Activated CD4-positive, alpha-beta T cell treated with anti-CD3 and anti-CD28 coated beads, Interleukin-2, amount 50 U/mL, for 24 hours (primary cell): ENCODE results near the gene UBQLN2.
A peak's percentile ranks its signal among the peaks of the same experiment; 100 is the strongest.
"Not testable (repeated sequence)": the region's sequence is repeated elsewhere in the genome, so short reads cannot be mapped to it uniquely, and the experiment has no call there.

ENCODE experiments used
- DNase-seq, 2 donors: peaks; one replicate each; pipeline ENCODE4 v3.0.0-alpha.2; 2020; ENCODE audit warnings: low read depth in 1 of 2, low spot score in 1 of 2

UBQLN2 gene

DNA sequence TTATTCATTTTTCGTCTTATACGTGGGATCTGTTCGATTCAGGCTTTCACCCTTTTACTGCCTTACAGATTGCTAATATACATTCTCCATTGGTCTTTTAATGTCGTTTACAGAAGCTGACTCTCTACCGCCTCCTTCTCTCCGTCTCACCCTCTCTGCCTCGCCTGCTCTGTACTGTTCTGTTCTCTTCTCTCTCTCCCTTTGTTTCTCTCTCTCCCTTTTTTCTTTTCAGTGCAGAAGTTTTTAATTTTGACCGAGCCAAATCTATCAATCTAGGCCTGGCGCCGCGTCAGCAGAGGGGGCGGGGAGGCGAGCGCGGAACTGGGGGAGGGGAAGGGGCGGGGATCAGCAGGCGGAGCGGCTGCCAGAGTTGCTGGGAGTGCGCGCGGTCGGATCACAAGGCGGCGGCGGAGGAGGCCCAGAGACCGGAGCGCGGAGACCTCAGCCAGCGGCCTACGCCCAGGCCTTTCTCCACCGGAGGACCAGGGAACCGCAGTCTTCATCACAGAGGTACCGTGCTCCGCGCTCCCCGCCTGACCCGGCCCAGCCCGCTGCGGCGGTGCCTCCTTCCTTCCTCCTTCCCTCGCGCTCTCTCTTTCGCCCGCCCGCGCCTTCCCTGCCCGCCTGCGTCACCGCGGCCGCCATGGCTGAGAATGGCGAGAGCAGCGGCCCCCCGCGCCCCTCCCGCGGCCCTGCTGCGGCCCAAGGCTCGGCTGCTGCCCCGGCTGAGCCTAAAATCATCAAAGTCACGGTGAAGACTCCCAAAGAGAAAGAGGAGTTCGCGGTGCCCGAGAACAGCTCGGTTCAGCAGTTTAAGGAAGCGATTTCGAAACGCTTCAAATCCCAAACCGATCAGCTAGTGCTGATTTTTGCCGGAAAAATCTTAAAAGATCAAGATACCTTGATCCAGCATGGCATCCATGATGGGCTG lies at the start of gene UBQLN2:
Gene UBQLN2, plus strand, starts transcription at position 397 of the 931 bp plus-strand sequence. Its CDS starts 247 bp downstream, at position 644.
- DNase-seq = peak; percentile 52 to 68

DNA sequence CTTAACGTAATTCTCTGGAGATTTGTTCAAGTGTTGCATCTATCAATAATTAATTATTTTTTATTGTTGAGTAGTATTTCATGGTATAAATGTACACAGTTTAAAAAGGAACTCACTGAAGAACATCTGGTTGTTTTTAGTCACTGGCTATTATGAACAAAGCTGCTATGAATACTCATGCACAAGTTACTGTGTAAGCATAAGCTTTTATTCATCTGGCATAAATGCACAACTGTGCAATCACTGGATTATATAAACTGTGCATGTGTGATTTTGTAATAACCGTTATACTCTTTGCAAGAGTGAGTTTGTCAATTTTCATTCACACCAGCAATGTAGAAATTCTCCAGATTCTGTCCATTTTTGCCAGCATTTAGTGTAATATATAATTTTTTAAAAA lies 43.8 kb upstream of the UBQLN2 start:
- DNase-seq = no peak

DNA sequence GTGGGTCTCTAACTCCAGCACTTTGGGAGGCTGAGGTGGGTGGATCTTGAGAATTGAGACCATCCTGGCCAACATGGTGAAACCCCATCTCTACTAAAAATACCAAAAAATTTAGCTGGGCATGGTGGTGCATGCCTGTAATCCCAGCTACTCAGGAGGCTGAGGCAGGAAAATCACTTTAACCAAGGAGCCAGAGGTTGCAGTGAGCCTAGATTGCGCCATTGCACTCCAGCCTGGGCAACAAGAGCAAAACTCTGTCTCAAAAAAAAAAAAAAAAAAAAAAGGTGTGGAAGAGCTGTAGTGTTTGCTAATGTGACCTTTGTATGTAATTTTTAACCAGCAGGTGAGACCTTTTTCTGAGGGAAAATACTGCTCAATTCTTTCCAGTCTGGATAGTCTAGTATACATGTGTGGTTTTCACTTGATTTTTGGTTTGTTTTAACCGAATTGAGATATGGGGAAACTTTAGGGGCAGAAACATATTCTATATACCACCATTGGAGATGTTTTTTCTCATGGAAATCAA lies 33.9 kb upstream of the UBQLN2 start:
- not testable (repeated sequence) for DNase-seq

DNA sequence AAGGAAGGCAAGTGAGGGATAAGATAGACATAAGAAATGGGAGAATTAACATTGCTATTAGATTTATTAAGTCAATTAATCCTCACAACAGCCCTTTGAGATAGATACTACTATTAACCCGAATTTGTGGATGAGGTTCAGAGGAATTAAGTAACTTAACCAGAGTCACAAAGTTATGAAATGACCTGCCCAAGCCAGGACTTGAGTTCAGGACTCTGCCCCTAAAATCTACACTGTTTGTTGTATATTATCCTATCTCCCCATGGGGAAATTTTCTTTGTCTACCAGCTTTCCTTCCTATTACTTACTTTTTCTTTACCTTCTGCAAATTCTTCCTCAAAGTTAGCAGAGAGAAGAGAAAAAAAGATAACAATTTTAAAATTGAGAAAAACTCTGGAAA lies 33.4 kb upstream of the UBQLN2 start:
- DNase-seq = no peak

DNA sequence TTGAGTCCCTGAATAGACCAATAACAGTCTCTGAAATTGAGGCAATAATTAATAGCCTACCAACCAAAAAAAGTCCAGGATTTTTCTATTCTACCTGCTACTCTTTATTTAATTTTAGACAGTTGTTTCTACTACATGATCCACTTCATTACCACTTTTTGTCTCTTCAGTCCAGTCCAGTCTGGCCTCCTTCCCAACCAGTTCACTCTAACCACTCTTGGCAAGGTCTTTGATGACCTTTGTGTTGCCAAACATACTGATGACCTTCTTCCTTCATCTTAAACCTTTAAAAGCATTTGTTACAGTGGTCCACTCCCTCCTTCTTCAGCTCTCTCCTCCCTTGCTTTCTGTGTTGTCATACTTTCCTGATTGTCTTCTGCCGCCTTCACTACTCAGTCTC lies 12.8 kb upstream of the UBQLN2 start:
- DNase-seq = no peak

DNA sequence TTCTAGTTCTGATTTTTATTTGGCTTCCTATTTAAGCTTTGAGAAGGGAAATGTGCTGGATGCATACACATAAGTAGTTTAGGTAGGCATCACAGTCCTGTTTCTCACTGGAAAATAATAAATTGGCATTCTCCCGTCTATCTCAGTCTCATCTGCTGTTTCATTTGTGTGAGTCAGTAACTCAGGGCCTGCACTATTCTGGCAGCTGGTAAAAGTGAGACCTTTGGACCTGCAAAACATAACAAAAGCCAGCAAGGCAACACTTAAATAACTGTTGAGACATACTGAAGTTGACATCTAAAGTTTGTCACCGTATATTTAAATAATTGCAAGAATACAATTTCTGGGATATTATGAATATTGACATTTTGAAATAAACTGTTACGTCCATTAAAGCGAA lies 8.6 kb upstream of the UBQLN2 start:
- DNase-seq = no peak

DNA sequence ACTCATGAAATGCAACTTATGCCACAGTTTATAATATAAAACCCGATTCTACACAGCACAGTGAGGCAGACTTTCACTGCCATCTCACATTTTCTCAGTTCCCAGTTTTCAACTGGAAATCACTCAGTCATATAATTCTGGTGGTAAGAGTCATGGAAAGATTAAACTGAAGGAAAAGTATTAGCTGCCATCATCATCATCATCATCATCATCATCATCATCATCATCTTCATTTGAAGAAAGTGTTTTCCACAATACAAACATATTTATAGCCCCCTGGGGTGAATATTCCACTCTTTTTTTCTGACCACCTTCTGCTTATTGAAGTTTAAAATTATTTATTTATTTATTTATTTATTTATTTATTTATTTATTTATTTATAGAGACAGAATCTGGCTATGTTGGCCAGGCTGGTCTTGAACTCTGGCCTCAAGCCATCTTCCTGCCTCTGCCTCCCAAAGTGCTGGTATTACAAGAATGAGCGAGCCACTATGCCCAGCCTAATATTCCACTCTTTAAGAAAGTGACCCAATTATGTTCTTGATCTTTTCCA lies 6.0 kb upstream of the UBQLN2 start:
- no peak for DNase-seq

DNA sequence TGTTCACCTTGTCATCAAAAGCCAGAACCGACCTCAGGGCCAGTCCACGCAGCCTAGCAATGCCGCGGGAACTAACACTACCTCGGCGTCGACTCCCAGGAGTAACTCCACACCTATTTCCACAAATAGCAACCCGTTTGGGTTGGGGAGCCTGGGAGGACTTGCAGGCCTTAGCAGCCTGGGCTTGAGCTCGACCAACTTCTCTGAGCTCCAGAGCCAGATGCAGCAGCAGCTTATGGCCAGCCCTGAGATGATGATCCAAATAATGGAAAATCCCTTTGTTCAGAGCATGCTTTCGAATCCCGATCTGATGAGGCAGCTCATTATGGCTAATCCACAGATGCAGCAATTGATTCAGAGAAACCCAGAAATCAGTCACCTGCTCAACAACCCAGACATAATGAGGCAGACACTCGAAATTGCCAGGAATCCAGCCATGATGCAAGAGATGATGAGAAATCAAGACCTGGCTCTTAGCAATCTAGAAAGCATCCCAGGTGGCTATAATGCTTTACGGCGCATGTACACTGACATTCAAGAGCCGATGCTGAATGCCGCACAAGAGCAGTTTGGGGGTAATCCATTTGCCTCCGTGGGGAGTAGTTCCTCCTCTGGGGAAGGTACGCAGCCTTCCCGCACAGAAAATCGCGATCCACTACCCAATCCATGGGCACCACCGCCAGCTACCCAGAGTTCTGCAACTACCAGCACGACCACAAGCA lies 898 bp downstream of the UBQLN2 start:
- peak; percentile 21 to 26 for DNase-seq

DNA sequence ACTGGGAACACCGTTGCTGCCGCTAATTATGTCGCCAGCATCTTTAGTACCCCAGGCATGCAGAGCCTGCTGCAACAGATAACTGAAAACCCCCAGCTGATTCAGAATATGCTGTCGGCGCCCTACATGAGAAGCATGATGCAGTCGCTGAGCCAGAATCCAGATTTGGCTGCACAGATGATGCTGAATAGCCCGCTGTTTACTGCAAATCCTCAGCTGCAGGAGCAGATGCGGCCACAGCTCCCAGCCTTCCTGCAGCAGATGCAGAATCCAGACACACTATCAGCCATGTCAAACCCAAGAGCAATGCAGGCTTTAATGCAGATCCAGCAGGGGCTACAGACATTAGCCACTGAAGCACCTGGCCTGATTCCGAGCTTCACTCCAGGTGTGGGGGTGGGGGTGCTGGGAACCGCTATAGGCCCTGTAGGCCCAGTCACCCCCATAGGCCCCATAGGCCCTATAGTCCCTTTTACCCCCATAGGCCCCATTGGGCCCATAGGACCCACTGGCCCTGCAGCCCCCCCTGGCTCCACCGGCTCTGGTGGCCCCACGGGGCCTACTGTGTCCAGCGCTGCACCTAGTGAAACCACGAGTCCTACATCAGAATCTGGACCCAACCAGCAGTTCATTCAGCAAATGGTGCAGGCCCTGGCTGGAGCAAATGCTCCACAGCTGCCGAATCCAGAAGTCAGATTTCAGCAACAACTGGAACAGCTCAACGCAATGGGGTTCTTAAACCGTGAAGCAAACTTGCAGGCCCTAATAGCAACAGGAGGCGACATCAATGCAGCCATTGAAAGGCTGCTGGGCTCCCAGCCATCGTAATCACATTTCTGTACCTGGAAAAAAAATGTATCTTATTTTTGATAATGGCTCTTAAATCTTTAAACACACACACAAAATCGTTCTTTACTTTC lies 1.8 kb downstream of the UBQLN2 start:
- DNase-seq = no peak

DNA sequence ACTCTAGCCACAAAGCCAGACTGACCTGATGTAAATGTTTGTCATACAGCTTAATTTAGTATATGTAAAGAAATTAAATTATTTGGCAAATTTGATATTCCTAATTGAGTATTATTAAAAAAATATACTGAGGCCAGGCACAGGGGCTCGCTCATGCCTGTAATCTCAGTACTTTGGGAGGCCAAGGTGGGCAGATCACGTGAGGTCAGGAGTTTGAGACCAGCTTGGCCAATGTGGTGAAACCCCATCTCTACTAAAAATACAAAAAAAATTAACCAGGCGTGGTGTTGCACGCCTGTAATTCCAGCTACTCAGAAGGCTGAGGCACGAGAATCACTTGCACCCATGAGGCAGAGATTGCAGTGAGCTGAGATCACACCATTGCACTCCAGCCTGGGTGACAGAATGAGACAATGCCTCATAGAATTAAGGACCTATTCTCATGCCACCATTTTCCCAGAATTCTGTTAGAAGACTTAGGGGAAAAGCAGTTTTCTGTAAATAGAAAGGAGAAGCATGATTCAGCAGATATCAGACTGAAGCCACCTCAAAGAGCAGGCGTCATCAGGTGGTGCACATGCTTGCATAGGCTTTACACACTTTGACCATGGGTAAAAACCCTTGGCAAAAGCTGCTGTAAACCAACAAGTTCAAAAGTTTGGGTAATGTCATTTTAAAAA lies 6.1 kb downstream of the UBQLN2 start:
- DNase-seq = no peak

DNA sequence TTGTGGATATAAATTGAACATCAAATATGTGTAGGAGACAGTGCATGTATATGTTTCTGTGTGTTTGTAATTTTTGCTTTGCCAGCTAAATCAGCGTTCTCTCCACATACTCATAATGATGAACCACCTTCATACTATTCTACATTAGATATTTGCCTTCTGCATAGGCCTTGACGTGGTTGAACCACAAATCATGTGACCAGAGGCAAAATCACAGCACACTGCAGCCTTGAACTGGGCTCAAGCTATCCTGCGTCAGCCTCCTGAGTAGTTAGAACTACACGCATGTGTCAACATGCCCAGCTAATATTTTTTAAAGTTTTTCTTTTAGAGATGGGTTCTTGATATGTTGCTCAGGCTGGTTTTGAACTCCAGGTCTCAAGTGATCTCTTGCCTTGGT lies 9.5 kb downstream of the UBQLN2 start:
- DNase-seq = no peak

DNA sequence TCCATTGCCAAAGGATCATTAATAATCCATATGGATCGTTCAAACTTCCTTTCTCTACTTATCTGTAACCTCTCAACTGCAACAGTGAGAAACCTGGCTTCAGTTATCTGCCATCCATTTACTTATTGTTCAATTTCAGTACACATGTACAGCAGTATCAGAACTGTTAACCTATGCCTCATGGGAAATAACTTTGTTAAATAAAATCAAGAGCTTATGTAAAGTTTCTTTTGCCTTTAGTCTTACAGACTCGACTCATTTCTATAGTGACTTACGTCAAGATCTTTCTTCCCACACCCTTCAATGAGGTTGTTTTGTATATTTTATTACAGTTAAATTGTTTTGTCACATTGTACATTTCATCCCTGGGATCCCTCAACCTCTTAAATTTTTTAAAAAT lies 11.4 kb downstream of the UBQLN2 start:
- DNase-seq = no peak

DNA sequence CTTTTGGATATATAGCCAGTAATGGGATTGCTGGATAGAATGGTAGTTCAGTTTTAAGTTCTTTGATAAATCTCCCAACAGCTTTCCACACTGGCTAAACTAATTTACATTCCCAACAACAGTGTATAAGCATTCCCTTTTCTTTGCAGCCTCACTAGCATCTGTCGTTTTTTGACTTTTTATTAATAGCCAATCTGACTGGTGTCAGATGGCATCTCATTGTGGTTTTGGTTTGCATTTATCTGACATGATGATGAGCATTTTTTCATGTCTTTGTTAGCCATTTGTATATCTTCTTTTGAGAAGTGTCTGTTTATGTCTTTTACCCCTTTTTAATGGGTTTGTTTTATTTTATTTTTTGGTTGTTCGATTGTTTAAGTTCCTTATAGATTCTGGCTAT lies 13.3 kb downstream of the UBQLN2 start:
- no peak for DNase-seq

DNA sequence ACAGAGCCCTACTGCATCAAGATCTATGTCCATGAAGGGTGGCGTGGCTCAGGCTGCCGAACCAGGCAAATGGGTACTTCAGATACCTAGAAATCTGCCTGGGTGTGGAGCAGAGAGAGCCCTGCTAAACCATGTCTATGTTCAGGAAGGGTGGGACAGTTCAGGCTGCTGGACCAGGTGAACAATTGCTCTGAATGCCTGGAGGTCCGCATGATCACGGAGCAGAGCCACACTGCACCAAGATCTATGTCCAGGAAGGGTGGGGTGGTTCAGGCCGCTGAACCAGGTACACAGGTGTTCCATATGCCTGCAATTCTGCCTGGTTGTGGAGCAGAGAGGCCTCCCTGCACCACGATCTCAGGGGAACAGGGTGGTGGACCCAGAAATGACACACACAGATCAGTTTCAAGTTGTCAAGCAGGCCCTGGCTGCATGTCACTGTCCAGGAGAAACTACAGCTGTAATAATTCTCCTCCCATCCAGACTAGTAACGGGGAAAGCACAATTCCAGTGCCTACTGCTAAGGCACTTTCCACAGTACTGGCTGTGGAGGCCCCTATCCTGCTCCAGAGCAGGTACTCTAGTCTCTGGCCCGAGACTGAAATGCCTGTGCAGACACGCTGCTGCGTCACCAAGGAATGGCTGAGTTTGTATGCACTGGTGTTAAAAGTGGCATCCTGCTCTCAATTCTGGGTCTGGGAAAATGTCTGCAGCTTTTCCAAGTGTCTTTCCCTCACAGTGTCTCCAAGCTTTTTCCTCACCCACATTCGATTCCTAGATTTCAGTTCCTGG lies 25.2 kb downstream of the UBQLN2 start:
- DNase-seq = no peak

DNA sequence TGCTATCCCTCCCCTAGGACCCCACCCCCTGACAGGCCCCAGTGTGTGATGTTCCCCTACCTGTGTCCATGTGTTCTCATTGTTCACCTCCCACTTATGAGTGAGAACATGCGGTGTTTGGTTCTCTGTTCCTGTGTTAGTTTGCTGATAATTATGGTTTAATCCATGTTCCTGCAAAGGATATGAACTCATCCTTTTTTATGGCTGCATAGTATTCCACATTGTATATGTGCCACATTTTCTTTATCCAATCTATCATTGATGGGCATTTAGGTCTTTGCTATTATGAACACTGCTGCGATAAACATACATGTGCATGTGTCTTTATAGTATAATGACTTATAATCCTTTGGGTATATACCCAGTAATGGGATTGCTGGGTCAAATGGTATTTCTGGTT lies 28.4 kb downstream of the UBQLN2 start:
- DNase-seq = not testable (repeated sequence)

DNA sequence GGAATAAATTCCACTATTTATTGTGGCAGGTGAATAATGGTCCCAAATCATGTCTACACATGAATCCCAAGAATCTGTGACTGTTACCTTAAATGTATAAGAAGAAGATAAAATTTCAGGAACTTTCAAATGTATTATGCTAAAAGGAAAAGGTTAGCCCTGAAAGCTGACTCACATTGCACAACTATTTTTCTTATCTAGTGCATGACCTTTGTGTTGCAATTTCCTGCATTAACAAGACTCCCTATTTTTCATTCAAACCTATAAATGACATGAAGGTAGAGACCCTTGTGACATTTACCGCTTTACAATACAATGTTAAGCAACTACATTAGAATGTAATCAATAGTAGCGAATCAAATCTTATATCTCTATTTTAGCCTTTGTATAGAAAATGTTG lies 36.7 kb downstream of the UBQLN2 start:
- DNase-seq = no peak

DNA sequence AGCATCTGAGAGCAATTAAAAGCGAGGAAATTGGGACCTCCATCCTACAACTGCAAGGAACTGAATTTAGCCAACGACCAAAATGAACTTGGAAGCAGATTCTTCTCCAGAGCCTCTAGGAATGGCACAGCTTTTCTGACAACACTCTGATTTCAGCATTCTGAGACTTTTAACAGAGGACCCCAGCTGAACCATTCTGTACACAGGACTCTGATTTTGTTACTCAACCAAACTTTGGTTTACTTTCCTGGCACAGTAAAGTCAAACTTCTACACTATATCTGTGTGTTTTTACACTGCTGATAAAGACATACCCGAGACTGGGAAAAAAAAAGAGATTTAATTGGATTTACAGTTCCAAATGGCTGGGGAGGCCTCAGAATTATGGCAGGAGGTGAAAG lies 37.6 kb downstream of the UBQLN2 start:
- no peak for DNase-seq

DNA sequence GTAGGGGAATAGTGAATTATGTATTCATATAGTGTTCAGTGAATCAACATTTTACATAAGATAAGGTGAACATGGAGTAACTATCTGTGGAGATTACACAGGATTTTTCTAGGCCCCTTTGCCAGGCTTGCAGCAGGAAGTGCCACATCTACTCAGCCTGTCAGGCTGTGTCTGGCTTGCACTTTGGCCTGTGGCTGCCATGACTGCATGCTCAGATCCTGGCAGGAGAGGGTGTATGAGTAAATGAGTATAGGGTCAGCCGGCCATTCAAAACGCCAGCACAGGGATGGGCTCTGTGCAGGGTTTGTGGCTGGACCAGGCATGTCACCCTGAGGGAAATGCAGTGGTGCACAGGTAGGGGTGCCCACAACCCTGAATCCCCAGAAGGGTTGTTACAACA lies 51.9 kb downstream of the UBQLN2 start:
- no peak for DNase-seq
